Thyroid gland (tissue), 4 donors: Measurements from ENCODE around the gene ELL3.

Source experiments
- POLR2A ChIP-seq, 2 donors: fragments of 450-650 bp; IDR thresholded peaks; one replicate each; pipeline ENCODE4 v1.6.1; 2017; ENCODE audit warnings: antibody characterized with exemption in 2 of 2, mild to moderate bottlenecking in 2 of 2, moderate library complexity in 1 of 2
- TF ChIP-seq, protein P1 (sequence below), 6 experiments: fragments of 200-600 bp in 3 of 6; fragments of 450-650 bp in 3 of 6; sonication (generic) in 3 of 6; IDR thresholded peaks; one replicate each; pipeline ENCODE4 v1.5.1; 2016 to 2019; ENCODE audit warnings: antibody characterized with exemption in 6 of 6, mild to moderate bottlenecking in 2 of 6, inconsistent platforms in 1 of 6, moderate library complexity in 1 of 6

DNA sequence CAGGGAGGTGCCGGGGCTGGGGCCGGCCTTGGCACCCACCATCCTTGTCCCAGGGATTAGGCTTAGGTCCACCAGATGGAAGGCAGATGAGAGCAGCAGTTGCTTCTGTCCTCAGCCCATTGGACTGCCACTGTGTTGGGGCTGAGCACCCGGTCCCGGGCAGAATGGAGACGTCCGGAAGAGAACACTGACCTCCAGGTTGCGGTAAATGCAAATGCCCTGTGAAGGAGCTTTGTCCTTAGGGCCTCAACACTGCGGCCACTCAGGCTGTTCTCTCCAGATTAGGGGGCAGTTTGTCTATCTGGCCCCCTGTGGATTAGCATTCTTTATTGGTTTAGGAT, 23.1 kb upstream of the ELL3 start, which contains the start of gene SERINC4:
- TF ChIP-seq, protein P1, sequence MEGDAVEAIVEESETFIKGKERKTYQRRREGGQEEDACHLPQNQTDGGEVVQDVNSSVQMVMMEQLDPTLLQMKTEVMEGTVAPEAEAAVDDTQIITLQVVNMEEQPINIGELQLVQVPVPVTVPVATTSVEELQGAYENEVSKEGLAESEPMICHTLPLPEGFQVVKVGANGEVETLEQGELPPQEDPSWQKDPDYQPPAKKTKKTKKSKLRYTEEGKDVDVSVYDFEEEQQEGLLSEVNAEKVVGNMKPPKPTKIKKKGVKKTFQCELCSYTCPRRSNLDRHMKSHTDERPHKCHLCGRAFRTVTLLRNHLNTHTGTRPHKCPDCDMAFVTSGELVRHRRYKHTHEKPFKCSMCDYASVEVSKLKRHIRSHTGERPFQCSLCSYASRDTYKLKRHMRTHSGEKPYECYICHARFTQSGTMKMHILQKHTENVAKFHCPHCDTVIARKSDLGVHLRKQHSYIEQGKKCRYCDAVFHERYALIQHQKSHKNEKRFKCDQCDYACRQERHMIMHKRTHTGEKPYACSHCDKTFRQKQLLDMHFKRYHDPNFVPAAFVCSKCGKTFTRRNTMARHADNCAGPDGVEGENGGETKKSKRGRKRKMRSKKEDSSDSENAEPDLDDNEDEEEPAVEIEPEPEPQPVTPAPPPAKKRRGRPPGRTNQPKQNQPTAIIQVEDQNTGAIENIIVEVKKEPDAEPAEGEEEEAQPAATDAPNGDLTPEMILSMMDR (IDR thresholded peaks at IDR 0.05): no peak
- TF ChIP-seq POLR2A (IDR thresholded peaks at IDR 0.05): no peak
